ENCODE measurements around the gene NSFL1C.
A peak's percentile ranks its signal among the peaks of the same experiment; 100 is the strongest.

NSFL1C gene

GRCh38 chr20:1479831-1480595, 13.4 kb upstream of the NSFL1C start:
- Histone ChIP-seq H3K36me3 (ENCODE audit: control insufficient read depth, insufficient read depth, low read length) (no peaks in the 10 kb centered on the region), H3K4me3 (replicated peaks; ENCODE audit: low read depth, low read length) (no peak overlapping the region), H3K27me3 (replicated peaks; ENCODE audit: control insufficient read depth, insufficient read depth, low read length) (peaks cover 3% of the 10 kb centered on the region)
- TF ChIP-seq, protein P1, sequence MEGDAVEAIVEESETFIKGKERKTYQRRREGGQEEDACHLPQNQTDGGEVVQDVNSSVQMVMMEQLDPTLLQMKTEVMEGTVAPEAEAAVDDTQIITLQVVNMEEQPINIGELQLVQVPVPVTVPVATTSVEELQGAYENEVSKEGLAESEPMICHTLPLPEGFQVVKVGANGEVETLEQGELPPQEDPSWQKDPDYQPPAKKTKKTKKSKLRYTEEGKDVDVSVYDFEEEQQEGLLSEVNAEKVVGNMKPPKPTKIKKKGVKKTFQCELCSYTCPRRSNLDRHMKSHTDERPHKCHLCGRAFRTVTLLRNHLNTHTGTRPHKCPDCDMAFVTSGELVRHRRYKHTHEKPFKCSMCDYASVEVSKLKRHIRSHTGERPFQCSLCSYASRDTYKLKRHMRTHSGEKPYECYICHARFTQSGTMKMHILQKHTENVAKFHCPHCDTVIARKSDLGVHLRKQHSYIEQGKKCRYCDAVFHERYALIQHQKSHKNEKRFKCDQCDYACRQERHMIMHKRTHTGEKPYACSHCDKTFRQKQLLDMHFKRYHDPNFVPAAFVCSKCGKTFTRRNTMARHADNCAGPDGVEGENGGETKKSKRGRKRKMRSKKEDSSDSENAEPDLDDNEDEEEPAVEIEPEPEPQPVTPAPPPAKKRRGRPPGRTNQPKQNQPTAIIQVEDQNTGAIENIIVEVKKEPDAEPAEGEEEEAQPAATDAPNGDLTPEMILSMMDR (IDR thresholded peaks at IDR 0.05; ENCODE audit: insufficient read depth, low read length, poor library complexity, severe bottlenecking), result no peak
- no peak for DNase-seq (ENCODE audit: extremely low read depth, insufficient read length)

GRCh38 chr20:1478566-1478965, 11.9 kb upstream of the NSFL1C start:
- no peak overlapping the region for H3K4me3 ChIP-seq (replicated peaks; ENCODE audit: low read depth, low read length)
- no peak for DNase-seq (ENCODE audit: extremely low read depth, insufficient read length)
- TF ChIP-seq, protein P1 (IDR thresholded peaks at IDR 0.05; ENCODE audit: insufficient read depth, low read length, poor library complexity, severe bottlenecking), result no peak

GRCh38 chr20:1477896-1478490, 11.3 kb upstream of the NSFL1C start:
- no peak for DNase-seq (ENCODE audit: extremely low read depth, insufficient read length)
- H3K27me3 ChIP-seq (replicated peaks; ENCODE audit: control insufficient read depth, insufficient read depth, low read length), result peaks cover 3% of the 10 kb centered on the region
- no peak overlapping the region for H3K4me3 ChIP-seq (replicated peaks; ENCODE audit: low read depth, low read length)
- no peaks in the 10 kb centered on the region for H3K36me3 ChIP-seq (ENCODE audit: control insufficient read depth, insufficient read depth, low read length)
- TF ChIP-seq, protein P1 (IDR thresholded peaks at IDR 0.05; ENCODE audit: insufficient read depth, low read length, poor library complexity, severe bottlenecking), result no peak

More at GRCh38 chr20:1478566-1478965, 11.9 kb upstream of the NSFL1C start:
- Histone ChIP-seq H3K27me3 (replicated peaks; ENCODE audit: control insufficient read depth, insufficient read depth, low read length) (peaks cover 3% of the 10 kb centered on the region), H3K36me3 (ENCODE audit: control insufficient read depth, insufficient read depth, low read length) (no peaks in the 10 kb centered on the region)

DNA sequence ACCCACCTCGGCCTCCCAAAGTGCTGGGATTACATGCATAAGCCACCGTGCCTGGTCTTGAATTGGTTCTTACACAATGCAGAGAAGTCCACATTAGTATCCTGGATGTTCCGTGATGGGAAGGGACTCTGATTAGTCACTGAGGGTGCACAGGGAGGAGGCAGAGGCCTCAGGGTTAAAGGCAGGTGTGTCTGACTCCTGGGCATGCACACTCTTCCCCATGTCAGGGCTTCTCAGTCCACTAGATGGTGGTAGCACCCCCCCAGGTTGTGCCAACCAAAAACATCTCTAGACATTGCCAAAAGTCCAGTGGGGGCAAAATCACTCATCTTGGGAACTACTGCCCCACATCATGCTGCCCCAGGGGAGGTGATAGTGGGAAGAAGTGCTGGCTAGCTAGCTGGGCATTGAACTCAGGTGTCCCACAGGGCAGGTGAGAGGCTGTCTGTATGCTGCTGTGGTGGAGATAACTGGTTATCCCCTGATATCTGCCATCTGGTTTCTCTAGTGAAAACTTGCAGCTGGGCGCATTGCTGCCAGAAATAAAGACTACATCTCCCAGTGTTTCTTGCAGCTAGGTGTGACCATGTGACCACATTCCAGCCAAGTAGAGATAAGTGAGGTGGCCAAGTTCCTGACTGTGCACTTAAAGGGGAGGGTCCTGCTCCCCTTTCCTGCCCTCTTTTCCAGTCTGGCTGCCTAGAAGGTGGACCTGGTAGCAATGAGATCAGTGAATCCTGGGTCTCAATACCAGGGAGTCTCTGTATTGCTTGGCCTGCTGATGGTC, 8.4 kb upstream of the NSFL1C start:
- DNase-seq (ENCODE audit: extremely low read depth, insufficient read length), result no peak
- peaks cover 3% of the 10 kb centered on the region for H3K27me3 ChIP-seq (replicated peaks; ENCODE audit: control insufficient read depth, insufficient read depth, low read length)
- H3K4me3 ChIP-seq (replicated peaks; ENCODE audit: low read depth, low read length), result no peak overlapping the region
- no peaks in the 10 kb centered on the region for H3K36me3 ChIP-seq (ENCODE audit: control insufficient read depth, insufficient read depth, low read length)
- TF ChIP-seq, protein P1 (IDR thresholded peaks at IDR 0.05; ENCODE audit: insufficient read depth, low read length, poor library complexity, severe bottlenecking), result peak; percentile 33

GRCh38 chr20:1474325-1474724, 7.7 kb upstream of the NSFL1C start:
- no peak for DNase-seq (ENCODE audit: extremely low read depth, insufficient read length)
- TF ChIP-seq, protein P1 (IDR thresholded peaks at IDR 0.05; ENCODE audit: insufficient read depth, low read length, poor library complexity, severe bottlenecking), result no peak
- H3K36me3 ChIP-seq (ENCODE audit: control insufficient read depth, insufficient read depth, low read length), result no peaks in the 10 kb centered on the region
- H3K4me3 ChIP-seq (replicated peaks; ENCODE audit: low read depth, low read length), result no peak overlapping the region
- peaks cover 2% of the 10 kb centered on the region for H3K27me3 ChIP-seq (replicated peaks; ENCODE audit: control insufficient read depth, insufficient read depth, low read length)
